Stimulated activated CD4-positive, alpha-beta T cell treated with anti-CD3 and anti-CD28 coated beads, Interleukin-2, amount 100 ng/mL, for 4 hours (primary cell): Measurements from ENCODE around the gene MIS18A.

ENCODE experiments used
- DNase-seq: peaks from one replicate; pipeline ENCODE4 v3.0.0-alpha.2; 2020; ENCODE audit warnings: low read depth

MIS18A gene

GRCh38 chr21:32252136-32252535 is 26.7 kb downstream of the MIS18A start:
- no peak for DNase-seq

- no peak for DNase-seq
These were observed 29.2 kb downstream of the MIS18A start for GRCh38 chr21:32249511-32250280.

GRCh38 chr21:32248571-32249461 is 30.0 kb downstream of the MIS18A start:
- DNase-seq: no peak

DNA sequence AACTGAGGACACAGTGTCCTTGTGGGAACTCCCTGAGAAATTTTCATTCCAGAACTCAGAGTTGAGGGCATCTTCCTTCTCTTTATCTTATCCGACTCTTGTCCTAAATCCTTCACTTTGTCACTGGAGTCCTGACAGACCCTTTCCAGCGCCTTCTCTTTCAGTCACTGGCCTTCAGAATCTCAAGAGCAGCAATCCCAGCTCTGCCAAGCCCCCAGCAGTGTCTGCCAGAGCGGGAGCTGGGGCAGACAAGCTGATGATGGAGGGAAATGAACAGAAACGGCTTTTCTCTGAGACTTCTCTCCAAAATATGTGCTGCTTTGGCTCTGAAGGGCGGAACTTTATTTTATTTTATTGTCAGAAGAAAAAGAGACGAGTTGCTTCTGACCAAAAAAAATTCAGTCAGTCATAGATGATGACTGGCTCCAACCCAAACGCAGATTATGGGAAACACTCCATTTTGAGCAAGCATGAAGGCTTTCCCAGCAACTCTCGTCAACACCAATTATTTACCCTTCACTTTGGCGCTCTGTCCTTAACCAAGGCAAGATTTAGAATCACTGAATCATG is 32.2 kb downstream of the MIS18A start:
- no peak for DNase-seq

DNA sequence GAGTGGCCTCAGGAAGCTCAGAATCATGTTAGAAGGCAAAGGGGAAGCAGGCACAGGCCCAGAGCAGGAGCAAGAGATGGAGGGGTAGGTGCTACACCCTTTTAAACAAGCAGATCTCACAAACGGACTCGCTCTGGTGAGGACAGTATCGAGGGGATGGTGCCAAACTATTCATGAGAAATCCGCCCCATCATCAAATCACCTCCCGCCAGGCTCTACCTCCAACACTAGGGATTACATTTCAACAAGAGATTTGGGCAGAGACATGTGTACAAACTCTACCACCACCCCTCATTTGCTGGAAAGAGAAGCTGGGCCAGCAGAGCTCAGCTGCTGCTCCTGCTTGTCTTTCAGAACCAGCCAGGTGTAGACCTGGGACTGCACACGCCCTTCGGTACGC is 32.9 kb downstream of the MIS18A start:
- no peak for DNase-seq

GRCh38 chr21:32240851-32241687 is 37.8 kb downstream of the MIS18A start:
- DNase-seq: no peak

- DNase-seq: no peak
These were observed 39.3 kb downstream of the MIS18A start for GRCh38 chr21:32239551-32239950.

DNA sequence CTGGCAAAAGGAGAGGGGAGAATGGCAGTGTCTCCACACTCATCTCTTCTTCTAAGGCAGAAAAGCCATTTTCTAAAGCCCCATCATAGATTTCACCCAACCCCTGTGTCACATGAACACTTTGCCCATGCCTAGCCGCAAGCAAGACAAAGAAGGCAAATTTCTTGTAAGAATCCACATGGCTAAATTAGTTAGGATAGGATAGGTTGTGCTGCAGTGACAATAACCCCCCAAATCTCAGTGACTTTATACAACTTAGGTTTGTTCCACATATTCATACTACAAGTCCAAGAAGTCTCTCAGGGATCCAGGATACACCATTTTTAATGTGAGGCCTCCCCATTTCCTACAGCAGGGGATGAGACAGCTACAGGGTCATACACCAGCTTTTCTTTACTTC is 40.8 kb downstream of the MIS18A start:
- DNase-seq: no peak

- no peak for DNase-seq
These were observed 41.8 kb downstream of the MIS18A start for GRCh38 chr21:32237021-32237420.

GRCh38 chr21:32233722-32234301 is 45.0 kb downstream of the MIS18A start:
- DNase-seq: no peak

GRCh38 chr21:32233055-32233546 is 45.7 kb downstream of the MIS18A start:
- DNase-seq: no peak

DNA sequence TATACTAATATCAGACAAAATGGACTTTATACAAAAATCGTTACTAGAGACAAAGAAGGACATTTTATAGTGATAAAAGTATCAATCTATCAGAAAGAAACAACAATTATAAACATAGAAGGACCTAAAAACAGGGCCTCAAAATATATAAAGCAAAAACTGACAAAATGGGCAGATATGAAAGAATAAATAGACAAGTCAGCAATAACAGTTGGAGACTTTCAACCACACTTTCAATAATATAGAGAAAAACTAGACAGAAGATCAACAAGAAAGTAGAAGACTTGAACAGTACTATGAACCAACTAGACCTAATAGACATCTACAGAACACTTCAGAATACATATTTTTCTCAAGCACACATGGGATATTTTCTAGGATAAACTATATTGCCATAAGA is 52.4 kb downstream of the MIS18A start:
- no peak for DNase-seq
